ENCODE data around the gene ZRANB1.
"Not testable (repeated sequence)": the region's sequence is repeated elsewhere in the genome, so short reads cannot be mapped to it uniquely, and the experiment has no call there.

Gene ZRANB1

GRCh38 chr10:124963866-124964720 is 22.2 kb downstream of the ZRANB1 start:
- DNase-seq (ENCODE audit: low read depth), result no peak

GRCh38 chr10:124966008-124966407 is 24.1 kb downstream of the ZRANB1 start:
- DNase-seq (ENCODE audit: low read depth), result no peak

- DNase-seq (ENCODE audit: low read depth), result no peak
Observed at GRCh38 chr10:124967255-124967654, 25.3 kb downstream of the ZRANB1 start.

GRCh38 chr10:124971276-124971675 is 29.4 kb downstream of the ZRANB1 start:
- no peak for DNase-seq (ENCODE audit: low read depth)

GRCh38 chr10:124972637-124973036 is 30.7 kb downstream of the ZRANB1 start:
- DNase-seq (ENCODE audit: low read depth), result no peak

GRCh38 chr10:124974131-124974530 is 32.2 kb downstream of the ZRANB1 start:
- DNase-seq (ENCODE audit: low read depth), result no peak

GRCh38 chr10:124975977-124976514 is 34.1 kb downstream of the ZRANB1 start:
- no peak for DNase-seq (ENCODE audit: low read depth)

GRCh38 chr10:124977161-124977560 is 35.2 kb downstream of the ZRANB1 start:
- DNase-seq (ENCODE audit: low read depth), result no peak

GRCh38 chr10:124977648-124978375 is 35.9 kb downstream of the ZRANB1 start:
- no peak for DNase-seq (ENCODE audit: low read depth)

- DNase-seq (ENCODE audit: low read depth), result no peak
Observed at GRCh38 chr10:124978376-124978725, 36.4 kb downstream of the ZRANB1 start.

GRCh38 chr10:124983321-124983720 is 41.4 kb downstream of the ZRANB1 start:
- no peak for DNase-seq (ENCODE audit: low read depth)

- no peak for DNase-seq (ENCODE audit: low read depth)
Observed at GRCh38 chr10:124984376-124984775, 42.5 kb downstream of the ZRANB1 start.

- DNase-seq (ENCODE audit: low read depth), result no peak
Observed at GRCh38 chr10:124985162-124985561, 43.2 kb downstream of the ZRANB1 start.

GRCh38 chr10:124987788-124988187 is 45.9 kb downstream of the ZRANB1 start:
- no peak for DNase-seq (ENCODE audit: low read depth)

GRCh38 chr10:124988753-124989152 is 46.8 kb downstream of the ZRANB1 start:
- not testable (repeated sequence) for DNase-seq (ENCODE audit: low read depth)

- no peak for DNase-seq (ENCODE audit: low read depth)
Observed at GRCh38 chr10:124989526-124989925, 47.6 kb downstream of the ZRANB1 start.

GRCh38 chr10:124990671-124991625 is 49.0 kb downstream of the ZRANB1 start:
- no peak for DNase-seq (ENCODE audit: low read depth)

GRCh38 chr10:124991835-124992234 is 49.9 kb downstream of the ZRANB1 start:
- no peak for DNase-seq (ENCODE audit: low read depth)

GRCh38 chr10:124992462-124993344 is 50.8 kb downstream of the ZRANB1 start:
- no peak for DNase-seq (ENCODE audit: low read depth)

- no peak for DNase-seq (ENCODE audit: low read depth)
Observed at GRCh38 chr10:124993345-124993708, 51.4 kb downstream of the ZRANB1 start.

Data from stimulated activated CD8-positive, alpha-beta memory T cell treated with anti-CD3 and anti-CD28 coated beads, Interleukin-15, amount 100 ng/mL, for 24 hours (primary cell).